Neural progenitor cell (in vitro differentiated cells): ENCODE results near the gene GPX3. TPM values are rescaled to one million over a fixed set of nuclear protein-coding genes. Genes with fewer than 3 reads are reported as not detected.

ENCODE experiments used
- DNase-seq: peaks from one replicate; pipeline ENCODE4 v3.0.0-alpha.2; 2016; ENCODE audit warnings: low spot score
- H2AFZ ChIP-seq: fragments of 200-600 bp; sonication (generic); replicated peaks from 2 replicates; pipeline ENCODE4 v1.6.1; 2016; ENCODE audit warnings: antibody characterized with exemption
- H3F3A ChIP-seq: fragments of 200-600 bp; sonication (generic); 2 replicates; pipeline ENCODE4 v1.6.1; 2016; ENCODE audit warnings: antibody characterized with exemption, low read depth
- H3K27ac ChIP-seq: fragments of 200-600 bp; sonication (generic); 2 replicates; pipeline ENCODE4 v1.5.1; 2016; ENCODE audit warnings: mild to moderate bottlenecking
- H3K27me3 ChIP-seq: fragments of 200-600 bp; sonication (generic); 2 replicates; pipeline ENCODE4 v1.6.1; 2016; ENCODE audit warnings: mild to moderate bottlenecking, moderate library complexity
- H3K36me3 ChIP-seq: fragments of 200-600 bp; sonication (generic); 2 replicates; pipeline ENCODE4 v1.5.1; 2016
- H3K4me1 ChIP-seq: fragments of 200-600 bp; sonication (generic); 2 replicates; pipeline ENCODE4 v1.6.1; 2016; ENCODE audit warnings: mixed run types
- H3K4me2 ChIP-seq: fragments of 200-600 bp; sonication (generic); 2 replicates; pipeline ENCODE4 v1.6.1; 2016
- H3K4me3 ChIP-seq: fragments of 200-600 bp; sonication (generic); 2 replicates; pipeline ENCODE4 v1.5.1; 2016
- H3K79me2 ChIP-seq: fragments of 200-600 bp; sonication (generic); 2 replicates; pipeline ENCODE4 v1.6.1; 2016; ENCODE audit warnings: low read depth
- H3K9ac ChIP-seq: fragments of 200-600 bp; sonication (generic); 2 replicates; pipeline ENCODE4 v1.6.1; 2016
- H3K9me3 ChIP-seq: fragments of 200-600 bp; sonication (generic); 2 replicates; pipeline ENCODE4 v1.5.1; 2016; ENCODE audit warnings: low read depth
- H4K20me1 ChIP-seq: fragments of 200-600 bp; sonication (generic); 2 replicates; pipeline ENCODE4 v1.6.1; 2016; ENCODE audit warnings: low read depth
- H3K27ac Mint-ChIP-seq: 3 replicates; pipeline ENCODE4 v1.8.0; 2021; ENCODE audit warnings: mixed read lengths
- H3K27me3 Mint-ChIP-seq: 2 replicates; pipeline ENCODE4 v1.8.0; 2022; ENCODE audit warnings: low read depth, mild to moderate bottlenecking, inconsistent platforms, moderate library complexity, mixed read lengths; ENCODE audit not compliant: insufficient read depth
- H3K36me3 Mint-ChIP-seq: 3 replicates; pipeline ENCODE4 v1.8.0; 2021; ENCODE audit warnings: mixed read lengths
- H3K4me1 Mint-ChIP-seq: 3 replicates; pipeline ENCODE4 v1.8.0; 2021; ENCODE audit warnings: mixed read lengths
- H3K4me3 Mint-ChIP-seq: 3 replicates; pipeline ENCODE4 v1.8.0; 2021; ENCODE audit warnings: mild to moderate bottlenecking, moderate library complexity, mixed read lengths
- H3K9me3 Mint-ChIP-seq: 3 replicates; pipeline ENCODE4 v1.8.0; 2020; ENCODE audit warnings: mixed read lengths
- CTCF ChIP-seq: fragments of 200-600 bp; sonication (generic); IDR thresholded peaks from 2 replicates; pipeline ENCODE4 v1.5.1; 2017; ENCODE audit warnings: antibody characterized with exemption, mild to moderate bottlenecking
- EZH2 ChIP-seq: fragments of 200-600 bp; sonication (generic); IDR thresholded peaks from 2 replicates; pipeline ENCODE4 v1.6.1; 2017; ENCODE audit warnings: antibody characterized with exemption, mild to moderate bottlenecking, moderate library complexity
- EZH2phosphoT487 ChIP-seq: fragments of 200-600 bp; sonication (generic); IDR thresholded peaks from 2 replicates; pipeline ENCODE4 v1.6.1; 2017; ENCODE audit warnings: antibody characterized with exemption
- total RNA-seq: library from RNA; depleted of rRNA; stranded (reverse); fragments of >200 nt; gene quantifications from 2 replicates; pipeline ENCODE4 v1.2.3, GENCODE V29; 2015; ENCODE audit warnings: low replicate concordance

Gene GPX3
- total RNA-seq, 1 donor from 2014 or later: 17.9 TPM

- no peak overlapping the region for H2AFZ ChIP-seq
- H3F3A ChIP-seq: no peaks in the 10 kb centered on the region
- H3K9ac ChIP-seq: no peak overlapping the region
- H3K36me3 ChIP-seq: no peaks in the 10 kb centered on the region
- H3K27me3 Mint-ChIP-seq: no peaks in the 10 kb centered on the region
- H3K4me2 ChIP-seq: no peak overlapping the region
- TF ChIP-seq EZH2phosphoT487 (no peak), CTCF (no peak), EZH2 (no peak)
- H3K27ac ChIP-seq: no peak overlapping the region
- H3K79me2 ChIP-seq: no peaks in the 10 kb centered on the region
- peaks cover 21% of the 10 kb centered on the region for H3K36me3 Mint-ChIP-seq
- H3K27ac Mint-ChIP-seq: no peak overlapping the region
- no peaks in the 10 kb centered on the region for H3K4me1 Mint-ChIP-seq
- H3K27me3 ChIP-seq: no peaks in the 10 kb centered on the region
- no peak overlapping the region for H3K4me3 Mint-ChIP-seq
- H3K9me3 Mint-ChIP-seq: no peaks in the 10 kb centered on the region
- H3K9me3 ChIP-seq: no peaks in the 10 kb centered on the region
- no peaks in the 10 kb centered on the region for H3K4me1 ChIP-seq
- no peak overlapping the region for H3K4me3 ChIP-seq
- no peak for DNase-seq
- no peaks in the 10 kb centered on the region for H4K20me1 ChIP-seq
Measured at GRCh38 chr5:151041577-151042268, 21.3 kb downstream of the GPX3 start.

DNA sequence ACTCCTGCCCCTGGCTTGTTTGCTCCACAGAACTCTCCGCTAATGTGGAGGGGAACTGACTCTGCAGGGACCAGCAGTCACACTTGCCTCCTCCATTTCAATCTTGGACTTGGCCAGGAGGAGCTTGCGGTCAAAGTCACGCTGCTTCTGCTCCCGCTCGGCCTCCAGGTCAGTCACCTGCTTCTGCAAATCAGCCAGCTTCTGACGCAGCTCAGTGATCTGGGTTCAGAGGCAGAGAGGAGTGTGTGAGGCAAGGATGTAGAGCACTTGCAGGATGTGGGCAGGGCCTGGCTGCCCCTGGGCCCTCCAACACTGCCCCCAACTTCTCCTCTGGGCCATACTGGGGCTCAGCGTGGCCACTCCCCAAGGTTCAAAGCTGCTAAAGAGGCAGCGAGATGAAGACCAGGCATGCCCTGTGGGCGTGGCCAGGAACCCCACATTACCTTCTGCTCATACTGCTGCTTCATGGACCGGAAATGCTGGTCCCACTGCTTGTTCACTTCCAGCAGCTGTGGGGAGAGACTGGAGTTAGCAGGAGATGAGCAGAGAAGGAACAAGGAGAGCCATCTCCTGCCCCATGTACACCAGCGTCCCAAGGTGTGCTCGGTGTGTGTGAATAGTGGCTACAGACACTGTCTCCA lies 22.2 kb downstream of the GPX3 start:
- no peaks in the 10 kb centered on the region for H3K4me1 Mint-ChIP-seq
- Histone ChIP-seq H3K4me3 (no peak overlapping the region), H3K27ac (no peak overlapping the region), H3F3A (no peaks in the 10 kb centered on the region), H3K36me3 (no peaks in the 10 kb centered on the region), H4K20me1 (no peaks in the 10 kb centered on the region), H3K4me1 (no peaks in the 10 kb centered on the region), H3K9ac (no peak overlapping the region), H3K27me3 (no peaks in the 10 kb centered on the region), H3K9me3 (no peaks in the 10 kb centered on the region), H3K4me2 (no peak overlapping the region), H2AFZ (no peak overlapping the region), H3K79me2 (no peaks in the 10 kb centered on the region)
- no peak overlapping the region for H3K4me3 Mint-ChIP-seq
- TF ChIP-seq EZH2phosphoT487 (no peak), EZH2 (no peak), CTCF (no peak)
- H3K27me3 Mint-ChIP-seq: no peaks in the 10 kb centered on the region
- H3K9me3 Mint-ChIP-seq: no peaks in the 10 kb centered on the region
- DNase-seq: no peak
- no peak overlapping the region for H3K27ac Mint-ChIP-seq
- H3K36me3 Mint-ChIP-seq: peaks cover 21% of the 10 kb centered on the region

- Histone ChIP-seq H3K27ac (no peak overlapping the region), H3K36me3 (peaks cover 4% of the 10 kb centered on the region), H3K27me3 (no peaks in the 10 kb centered on the region), H3K9me3 (no peaks in the 10 kb centered on the region), H3K4me3 (no peak overlapping the region), H2AFZ (no peak overlapping the region), H3F3A (peaks cover 5% of the 10 kb centered on the region), H4K20me1 (peaks cover 4% of the 10 kb centered on the region), H3K4me2 (no peak overlapping the region), H3K9ac (no peak overlapping the region), H3K79me2 (no peaks in the 10 kb centered on the region), H3K4me1 (no peaks in the 10 kb centered on the region)
- no peak for TF ChIP-seq EZH2phosphoT487
- peak; percentile 75 for TF ChIP-seq CTCF
- H3K27me3 Mint-ChIP-seq: no peaks in the 10 kb centered on the region
- H3K4me1 Mint-ChIP-seq: no peaks in the 10 kb centered on the region
- DNase-seq: peak; percentile 56
- H3K9me3 Mint-ChIP-seq: no peaks in the 10 kb centered on the region
- H3K4me3 Mint-ChIP-seq: no peak overlapping the region
- H3K36me3 Mint-ChIP-seq: peaks cover 23% of the 10 kb centered on the region
- no peak overlapping the region for H3K27ac Mint-ChIP-seq
Measured at GRCh38 chr5:151047814-151048425, 27.5 kb downstream of the GPX3 start.
